ENCODE results near the gene RFXAP.

- no peak for TF ChIP-seq CTCF (IDR thresholded peaks at IDR 0.05)
- TF ChIP-seq POLR2A (IDR thresholded peaks at IDR 0.05), result no peak
Measured at GRCh38 chr13:36783890-36784289, 35.1 kb upstream of the RFXAP start.

All from lower leg skin (tissue), 3 donors.